ENCODE data around the gene SLC26A11. TPM values are rescaled to one million over a fixed set of nuclear protein-coding genes. Genes with fewer than 3 reads are reported as not detected.

Gene SLC26A11
- total RNA-seq, 4 donors from 2014 or later: 25.1 to 65.3 (median 31.7) TPM

DNA sequence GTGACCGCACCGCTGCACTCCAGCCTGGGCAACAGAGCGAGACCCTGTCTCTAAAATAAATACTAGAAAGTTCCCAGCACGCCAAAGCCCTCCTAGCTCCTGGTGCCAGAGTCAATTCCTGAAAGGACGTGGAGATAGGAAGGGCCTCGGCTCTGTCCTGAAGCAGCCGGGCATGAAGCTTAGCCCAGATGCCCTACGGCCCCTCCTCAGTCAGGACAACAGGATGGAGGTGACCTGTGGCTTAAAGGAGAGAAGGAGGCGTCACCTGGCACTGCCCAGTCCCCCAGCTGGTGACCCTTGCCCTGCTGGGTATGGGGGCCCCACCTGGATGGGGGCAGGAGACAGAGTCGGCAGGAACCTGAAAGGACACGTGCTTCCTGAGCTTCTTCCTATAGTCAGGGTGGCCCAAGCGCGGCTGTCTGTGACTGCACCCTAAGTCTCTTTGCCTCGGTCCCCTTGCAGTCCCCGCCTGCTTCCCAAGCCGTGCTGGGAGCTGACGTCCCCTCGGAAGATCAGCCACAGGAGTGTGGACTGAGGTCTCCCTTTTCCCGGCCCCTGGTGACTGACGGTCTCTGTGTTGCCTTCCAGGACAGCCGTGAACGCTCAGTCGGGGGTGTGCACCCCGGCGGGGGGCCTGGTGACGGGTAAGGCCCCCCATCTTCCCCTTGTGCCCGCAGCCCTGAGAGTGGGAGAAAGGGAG is 25.5 kb downstream of the SLC26A11 start:
- peaks cover 52 to 55% of the 10 kb centered on the region in 2 donors for H3K36me3 ChIP-seq
- no peak for DNase-seq

DNA sequence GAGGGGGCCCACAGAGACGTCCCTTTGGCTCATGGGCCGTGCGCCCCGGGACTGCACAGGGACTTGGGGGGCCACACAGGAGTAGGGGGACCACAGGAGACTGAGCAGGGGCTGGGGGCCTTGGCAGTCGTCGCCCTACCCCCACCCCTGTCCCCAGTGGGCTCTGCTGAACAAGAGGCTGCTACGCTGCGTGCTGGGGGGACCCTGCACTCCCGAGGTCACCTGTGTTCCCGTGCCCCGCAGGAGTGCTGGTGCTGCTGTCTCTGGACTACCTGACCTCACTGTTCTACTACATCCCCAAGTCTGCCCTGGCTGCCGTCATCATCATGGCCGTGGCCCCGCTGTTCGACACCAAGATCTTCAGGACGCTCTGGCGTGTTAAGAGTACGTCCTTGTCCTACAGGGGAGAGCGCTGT is 26.0 kb downstream of the SLC26A11 start:
- Histone ChIP-seq H3K4me1 (no peaks in the 10 kb centered on the region), H3K27me3 (no peaks in the 10 kb centered on the region), H3K4me3 (replicated peaks in 1 of 3) (no peak overlapping the region), H3K27ac (no peak overlapping the region), H3K9me3 (no peaks in the 10 kb centered on the region), H3K36me3 (peaks cover 52 to 53% of the 10 kb centered on the region in 2 donors)
- WGBS, 2 donors: 90 to 97% methylated on average over 4 to 17 of the region's 19 CpGs
- no peak for TF ChIP-seq POLR2A (IDR thresholded peaks at IDR 0.05)
- TF ChIP-seq, protein P1, sequence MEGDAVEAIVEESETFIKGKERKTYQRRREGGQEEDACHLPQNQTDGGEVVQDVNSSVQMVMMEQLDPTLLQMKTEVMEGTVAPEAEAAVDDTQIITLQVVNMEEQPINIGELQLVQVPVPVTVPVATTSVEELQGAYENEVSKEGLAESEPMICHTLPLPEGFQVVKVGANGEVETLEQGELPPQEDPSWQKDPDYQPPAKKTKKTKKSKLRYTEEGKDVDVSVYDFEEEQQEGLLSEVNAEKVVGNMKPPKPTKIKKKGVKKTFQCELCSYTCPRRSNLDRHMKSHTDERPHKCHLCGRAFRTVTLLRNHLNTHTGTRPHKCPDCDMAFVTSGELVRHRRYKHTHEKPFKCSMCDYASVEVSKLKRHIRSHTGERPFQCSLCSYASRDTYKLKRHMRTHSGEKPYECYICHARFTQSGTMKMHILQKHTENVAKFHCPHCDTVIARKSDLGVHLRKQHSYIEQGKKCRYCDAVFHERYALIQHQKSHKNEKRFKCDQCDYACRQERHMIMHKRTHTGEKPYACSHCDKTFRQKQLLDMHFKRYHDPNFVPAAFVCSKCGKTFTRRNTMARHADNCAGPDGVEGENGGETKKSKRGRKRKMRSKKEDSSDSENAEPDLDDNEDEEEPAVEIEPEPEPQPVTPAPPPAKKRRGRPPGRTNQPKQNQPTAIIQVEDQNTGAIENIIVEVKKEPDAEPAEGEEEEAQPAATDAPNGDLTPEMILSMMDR (IDR thresholded peaks at IDR 0.05): no peak
- intact Hi-C loops (cut with DNase I): no loop called here
- no peak for DNase-seq

More for the DNA sequence above, 25.5 kb downstream of the SLC26A11 start:
- Histone ChIP-seq H3K4me1 (no peaks in the 10 kb centered on the region), H3K27me3 (no peaks in the 10 kb centered on the region), H3K27ac (no peak overlapping the region), H3K9me3 (no peaks in the 10 kb centered on the region), H3K4me3 (replicated peaks in 1 of 3) (no peak overlapping the region)
- TF ChIP-seq, protein P1 (IDR thresholded peaks at IDR 0.05): no peak
- TF ChIP-seq POLR2A (IDR thresholded peaks at IDR 0.05): no peak
- 90 to 94% methylated on average over 18 to 20 of the region's 27 CpGs for WGBS, 2 donors
- intact Hi-C loops (cut with DNase I): no loop called here

DNA sequence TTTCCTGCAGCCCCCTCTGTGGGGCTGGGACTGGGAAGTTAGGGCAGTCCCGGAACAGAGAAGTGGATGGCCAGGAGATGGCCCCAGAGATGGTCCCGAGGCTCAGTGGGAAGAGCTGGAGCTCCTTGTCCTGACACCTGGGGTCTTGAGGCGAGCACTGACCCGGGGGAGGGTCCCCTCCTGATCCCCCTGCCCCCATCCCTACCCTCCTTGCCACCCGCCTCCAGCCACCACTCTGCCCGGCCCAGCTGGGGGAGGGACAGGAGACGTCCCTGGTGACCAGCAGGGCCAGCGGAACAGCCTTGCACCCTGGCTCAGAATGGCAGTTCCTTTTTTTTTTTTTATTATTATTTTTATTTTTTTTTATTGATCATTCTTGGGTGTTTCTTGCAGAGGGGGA is 26.5 kb downstream of the SLC26A11 start:
- H3K4me1 ChIP-seq: no peaks in the 10 kb centered on the region
- TF ChIP-seq POLR2A (IDR thresholded peaks at IDR 0.05): no peak
- TF ChIP-seq, protein P1 (IDR thresholded peaks at IDR 0.05): no peak
- 94 to 96% methylated on average over 7 to 8 of the region's 8 CpGs for WGBS, 2 donors
- no peak for DNase-seq
- peaks cover 48 to 51% of the 10 kb centered on the region in 2 donors for H3K36me3 ChIP-seq
- H3K4me3 ChIP-seq (replicated peaks in 1 of 3): no peak overlapping the region
- H3K27ac ChIP-seq: no peak overlapping the region
- no peaks in the 10 kb centered on the region for H3K27me3 ChIP-seq
- no peaks in the 10 kb centered on the region for H3K9me3 ChIP-seq
- intact Hi-C loops (cut with DNase I): no loop called here

DNA sequence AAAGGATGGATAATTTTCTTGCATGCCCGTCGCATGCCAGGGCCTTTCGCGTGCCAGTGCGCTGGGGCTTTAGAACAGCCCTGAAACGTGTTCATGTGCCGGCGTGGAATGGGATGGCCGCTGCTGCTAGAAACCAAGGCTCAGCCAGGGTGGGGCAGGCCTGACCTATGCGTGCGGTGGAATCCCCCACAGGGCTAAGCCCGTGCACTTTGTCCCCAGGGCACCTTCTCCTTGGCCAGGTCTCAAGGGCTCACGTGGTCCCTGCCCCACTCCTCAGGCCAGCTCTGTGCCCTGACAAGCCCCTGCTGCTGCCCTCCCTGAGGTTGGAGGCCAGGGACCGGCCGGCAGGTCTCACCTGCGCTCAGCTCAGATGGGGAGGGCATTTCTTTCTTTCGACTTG is 27.3 kb downstream of the SLC26A11 start:
- no peak overlapping the region for H3K27ac ChIP-seq
- TF ChIP-seq, protein P1 (IDR thresholded peaks at IDR 0.05): no peak
- no peak for TF ChIP-seq POLR2A (IDR thresholded peaks at IDR 0.05)
- H3K9me3 ChIP-seq: no peaks in the 10 kb centered on the region
- peaks cover 40 to 45% of the 10 kb centered on the region in 2 donors for H3K36me3 ChIP-seq
- 89 to 96% methylated on average over 6 to 15 of the region's 17 CpGs for WGBS, 2 donors
- no peaks in the 10 kb centered on the region for H3K27me3 ChIP-seq
- H3K4me1 ChIP-seq: peaks cover 1 to 2% of the 10 kb centered on the region in 2 donors
- intact Hi-C loops (cut with DNase I): no loop called here
- DNase-seq: no peak
- no peak overlapping the region for H3K4me3 ChIP-seq (replicated peaks in 1 of 3)

All from thyroid gland (tissue), 4 donors.